ENCODE results near the gene MOSPD2.

- TF ChIP-seq CTCF (conservative IDR thresholded peaks at IDR 0.05; ENCODE audit: low read depth, low read length) (no peak), EZH2 (IDR thresholded peaks at IDR 0.05; ENCODE audit: low read length, unreplicated experiment) (no peak)
Measured at GRCh38 chrX:14884714-14885113, 11.5 kb downstream of the MOSPD2 start.

All from PC-3 (cell line).